ENCODE measurements around the gene GOLT1A.

The GOLT1A gene

DNA sequence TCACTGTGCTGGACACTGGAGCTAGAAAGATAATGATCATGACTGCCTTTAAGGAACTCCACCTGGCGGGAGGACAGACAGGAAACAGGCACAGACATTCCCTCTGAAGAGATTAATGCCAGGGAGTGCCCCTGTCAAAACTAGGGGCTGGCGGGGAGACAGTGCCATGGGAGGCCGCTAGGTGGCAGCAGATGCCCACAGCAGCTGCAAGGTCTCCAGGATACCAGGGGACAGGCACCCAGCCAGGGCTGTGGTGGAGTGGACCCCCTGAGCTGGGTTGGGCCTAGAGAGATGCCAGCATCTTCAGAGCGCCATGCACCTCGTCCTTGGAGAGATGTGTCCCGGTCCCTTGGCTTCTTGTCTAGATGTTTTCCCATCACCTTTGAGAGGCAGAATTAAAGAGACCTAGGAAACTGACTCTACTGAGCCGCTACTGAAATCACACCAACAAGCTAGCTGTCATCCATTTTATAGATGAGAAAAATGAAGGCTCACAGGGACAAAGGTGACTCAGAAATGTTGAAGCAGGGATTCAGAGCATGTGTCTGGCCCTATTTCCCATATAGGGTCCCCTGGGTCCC, 51.2 kb downstream of the GOLT1A start:
- DNase-seq (ENCODE audit: low read depth in 4 of 4, low spot score in 1 of 4) = peak; percentile 54 to 69 (median 66)

GRCh38 chr1:204161609-204162493, 51.9 kb downstream of the GOLT1A start:
- no peak for DNase-seq (ENCODE audit: low read depth in 4 of 4, low spot score in 1 of 4)

GRCh38 chr1:204157962-204158361, 55.8 kb downstream of the GOLT1A start:
- DNase-seq (ENCODE audit: low read depth in 4 of 4, low spot score in 1 of 4) = no peak

GRCh38 chr1:204155881-204156280, 57.9 kb downstream of the GOLT1A start:
- DNase-seq (ENCODE audit: low read depth in 4 of 4, low spot score in 1 of 4) = no peak

- no peak for DNase-seq (ENCODE audit: low read depth in 4 of 4, low spot score in 1 of 4)
Observed at GRCh38 chr1:204154568-204155255, 59.1 kb downstream of the GOLT1A start.

GRCh38 chr1:204153667-204154066, 60.1 kb downstream of the GOLT1A start:
- no peak for DNase-seq (ENCODE audit: low read depth in 4 of 4, low spot score in 1 of 4)

DNA sequence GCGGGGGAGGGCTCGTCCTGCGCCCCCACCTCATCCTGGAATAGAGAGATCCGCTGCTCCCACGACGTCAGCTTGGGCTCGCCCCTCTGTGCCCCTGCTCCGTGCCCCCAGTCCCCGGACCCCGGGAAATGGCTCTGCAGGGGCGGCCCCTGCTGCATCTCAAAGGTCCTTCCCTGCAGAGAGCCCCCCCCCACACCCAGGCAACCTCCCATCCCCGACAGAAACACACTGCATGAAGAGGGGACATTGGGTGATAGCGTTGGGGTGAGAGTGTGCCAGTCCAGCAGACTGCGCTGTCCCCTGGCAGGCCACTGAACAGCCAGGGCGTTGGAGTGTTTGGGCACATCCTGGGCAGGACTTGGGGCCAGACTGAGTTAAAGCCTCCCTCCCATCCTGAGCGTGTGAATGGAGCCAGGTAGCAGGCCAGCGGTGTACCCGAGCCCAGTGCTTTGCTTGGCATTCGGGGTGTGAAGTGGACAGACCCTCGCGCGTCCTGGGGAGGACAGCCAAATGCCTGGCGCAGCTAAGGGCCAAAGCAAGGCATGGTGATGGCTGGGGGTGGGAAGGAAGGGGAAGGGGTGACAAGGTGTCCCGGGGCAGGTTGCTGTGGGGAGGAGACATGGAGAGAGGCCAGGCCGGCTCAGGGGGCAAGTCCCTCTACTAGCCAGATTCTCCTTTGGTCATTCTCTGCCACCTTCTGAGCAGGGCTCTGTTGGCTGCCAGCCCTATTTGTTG, 61.3 kb downstream of the GOLT1A start:
- DNase-seq (ENCODE audit: low read depth in 4 of 4, low spot score in 1 of 4) = no peak

- DNase-seq (ENCODE audit: low read depth in 4 of 4, low spot score in 1 of 4) = peak; percentile 5 to 28 (median 22)
Observed at GRCh38 chr1:204151552-204152309, 62.1 kb downstream of the GOLT1A start, which contains the start of gene ETNK2. TSS of gene ETNK2 (minus strand) at chr1:204152044. CDS start at chr1:204151852, 192 bp downstream.

DNA sequence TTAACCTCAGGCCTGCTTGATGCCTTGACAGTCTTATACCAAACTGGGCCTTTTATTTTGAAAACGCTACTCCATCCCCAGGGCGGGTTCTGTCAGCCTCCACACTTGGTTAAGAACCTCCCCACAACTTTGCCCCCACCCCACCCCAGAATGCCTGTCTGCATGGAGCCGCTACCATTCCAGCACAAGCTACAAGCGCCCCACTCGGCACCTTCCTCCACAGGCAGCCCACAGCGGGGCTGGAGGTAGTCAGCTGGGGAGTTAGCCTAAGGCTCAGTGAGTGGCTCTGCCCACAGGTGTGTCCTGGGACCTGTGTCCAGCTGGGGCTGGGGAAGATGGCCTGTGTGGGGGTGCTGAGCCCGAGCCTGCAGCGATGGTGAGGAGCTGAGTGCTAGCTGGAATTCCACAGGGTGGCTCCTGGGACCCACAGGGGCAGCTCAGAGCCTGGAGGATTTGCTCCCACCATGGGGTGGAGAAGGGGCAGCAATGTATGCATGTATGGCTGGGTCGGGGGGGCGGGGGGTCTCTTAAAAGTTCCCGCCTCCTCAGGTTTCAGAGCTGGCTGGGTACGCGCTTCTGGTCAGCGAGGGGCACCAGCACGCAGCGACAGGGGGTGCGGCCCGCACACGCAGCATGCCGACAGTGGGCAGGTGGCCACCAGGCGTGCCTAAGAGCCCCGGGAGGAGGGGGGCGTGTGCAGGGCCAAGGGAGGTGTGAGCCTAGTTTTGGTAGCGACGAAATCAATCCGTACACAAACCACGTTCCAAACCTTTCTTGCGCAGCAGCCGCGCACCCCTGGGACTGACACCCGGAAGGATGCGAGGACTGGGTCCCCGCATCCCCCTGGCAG, 62.9 kb downstream of the GOLT1A start:
- no peak for DNase-seq (ENCODE audit: low read depth in 4 of 4, low spot score in 1 of 4)

DNA sequence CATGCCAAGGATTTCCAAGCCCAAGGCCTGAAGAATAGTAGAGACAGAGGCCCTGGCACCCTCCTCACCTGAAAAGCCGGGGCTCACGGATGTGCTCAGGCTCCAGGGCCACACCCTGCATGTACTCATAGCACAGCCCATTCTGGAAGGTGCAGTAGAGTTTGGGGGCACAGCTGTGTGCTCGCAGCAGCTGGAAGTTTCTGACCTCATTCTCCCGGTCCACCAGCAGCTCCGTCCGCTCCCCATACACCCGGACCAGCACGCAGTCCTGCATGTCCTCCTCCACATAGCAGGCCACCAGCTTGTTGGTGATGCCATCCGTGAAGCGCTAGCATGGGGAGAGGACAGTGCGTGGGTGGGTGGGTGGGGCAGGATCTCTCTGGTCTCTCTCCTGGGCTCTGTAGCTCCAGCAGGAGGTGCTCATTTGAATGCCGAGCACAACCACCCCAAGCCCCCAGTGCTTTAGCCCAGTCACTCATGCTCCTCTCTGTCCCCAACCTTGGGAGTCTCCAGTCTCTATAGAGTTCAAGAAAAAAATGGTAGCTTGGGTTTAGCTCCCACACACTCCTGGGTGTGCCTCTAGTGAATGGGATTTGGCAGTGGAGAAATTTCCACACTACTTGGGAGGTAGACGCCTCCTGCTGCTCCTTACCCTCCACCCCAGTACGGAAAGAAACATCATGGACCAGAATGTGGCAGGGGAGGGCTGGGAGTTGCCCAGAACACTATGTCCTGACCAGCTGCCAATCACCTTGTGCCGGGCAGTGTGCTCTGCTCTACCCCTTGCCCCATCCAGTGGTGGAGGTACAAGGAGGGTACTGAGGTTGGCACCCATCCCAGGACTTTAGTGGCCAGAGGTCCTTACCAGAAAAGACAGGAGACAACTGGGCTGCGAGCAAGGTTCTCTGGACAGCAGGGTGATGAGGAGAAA, 63.9 kb downstream of the GOLT1A start:
- no peak for DNase-seq (ENCODE audit: low read depth in 4 of 4, low spot score in 1 of 4)

DNA sequence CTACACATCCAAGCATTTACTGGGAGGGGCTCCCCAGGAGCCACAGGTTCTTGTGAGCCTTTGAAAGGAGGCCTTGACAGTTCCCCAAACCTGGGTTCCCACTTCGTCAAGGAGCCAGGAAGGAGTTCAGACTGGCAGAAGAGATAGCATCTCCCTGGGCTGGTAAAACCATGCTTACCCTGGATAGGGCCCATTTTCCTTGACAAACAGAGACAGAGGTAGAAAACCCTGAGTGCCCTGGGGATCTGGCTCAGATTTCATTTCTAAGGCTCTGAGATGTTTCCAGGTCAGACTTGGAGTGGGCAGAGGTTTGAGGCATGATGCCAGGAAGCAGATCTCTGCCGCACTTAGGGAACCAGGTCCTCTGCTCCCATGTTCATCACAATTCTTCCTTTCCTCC, 64.7 kb downstream of the GOLT1A start:
- DNase-seq (ENCODE audit: low read depth in 4 of 4, low spot score in 1 of 4) = no peak
